CD4-positive, CD25-positive, alpha-beta regulatory T cell (primary cell): Measurements from ENCODE around the gene UNC5B. TPM values are rescaled to one million over a fixed set of nuclear protein-coding genes. Genes with fewer than 3 reads are reported as not detected.

Experiments
- ATAC-seq, 2 donors: fragments of 150-1000 bp; cut with Tn5 transposase; one replicate each; pipeline ENCODE4 v1.10.0; 2021; ENCODE audit warnings: low read depth in 2 of 2, moderate number of reproducible peaks in 2 of 2, moderate library complexity in 1 of 2
- DNase-seq, 3 donors: peaks; one replicate each; pipeline versions ENCODE4 v3.0.0 to v3.0.0-alpha.2; 2012 to 2022; ENCODE audit warnings: mixed read lengths in 1 of 3
- H3K27ac ChIP-seq: one replicate; pipeline ENCODE4 v1.7.0; 2013; ENCODE audit warnings: mild to moderate bottlenecking, low read length; ENCODE audit not compliant: insufficient read depth, poor library complexity, severe bottlenecking
- H3K27me3 ChIP-seq: one replicate; pipeline ENCODE4 v1.7.0; 2013; ENCODE audit warnings: low read length; ENCODE audit not compliant: control insufficient read depth, insufficient read depth
- H3K36me3 ChIP-seq: one replicate; pipeline ENCODE4 v1.7.0; 2013; ENCODE audit warnings: mild to moderate bottlenecking, low read length, moderate library complexity; ENCODE audit not compliant: control insufficient read depth, insufficient read depth
- H3K4me1 ChIP-seq: 2 replicates; pipeline ENCODE4 v1.7.0; 2013; ENCODE audit warnings: mild to moderate bottlenecking, low read length; ENCODE audit not compliant: insufficient read depth, control insufficient read depth, poor library complexity, severe bottlenecking
- H3K4me3 ChIP-seq: one replicate; pipeline ENCODE4 v1.7.0; 2013; ENCODE audit warnings: low read depth, mild to moderate bottlenecking, low read length, moderate library complexity
- H3K9me3 ChIP-seq, 2 experiments: 1 replicate in 1 of 2; 2 replicates in 1 of 2; pipeline ENCODE4 v1.7.0; 2013; ENCODE audit warnings: low read length in 2 of 2, mild to moderate bottlenecking in 1 of 2, moderate library complexity in 1 of 2; ENCODE audit not compliant: control insufficient read depth in 2 of 2
- H3K27ac Mint-ChIP-seq, 3 donors: one replicate each; pipeline ENCODE4 v1.8.0; 2020 to 2022; ENCODE audit warnings: mild to moderate bottlenecking in 3 of 3, mixed read lengths in 3 of 3, moderate library complexity in 2 of 3
- H3K27me3 Mint-ChIP-seq: one replicate; pipeline ENCODE4 v1.8.0; 2022; ENCODE audit warnings: mild to moderate bottlenecking, mixed read lengths
- H3K36me3 Mint-ChIP-seq: one replicate; pipeline ENCODE4 v1.8.0; 2020; ENCODE audit warnings: mixed read lengths
- H3K4me1 Mint-ChIP-seq, 4 donors: one replicate each; pipeline ENCODE4 v1.8.0; 2020 to 2022; ENCODE audit warnings: mixed read lengths in 4 of 4, mild to moderate bottlenecking in 1 of 4
- H3K4me3 Mint-ChIP-seq, 4 donors: one replicate each; pipeline ENCODE4 v1.8.0; 2020 to 2022; ENCODE audit warnings: mild to moderate bottlenecking in 4 of 4, mixed read lengths in 4 of 4, moderate library complexity in 3 of 4
- H3K9me3 Mint-ChIP-seq, 7 donors: one replicate each; pipeline ENCODE4 v1.8.0; 2020 to 2022; ENCODE audit warnings: mixed read lengths in 7 of 7, mild to moderate bottlenecking in 3 of 7, moderate library complexity in 2 of 7
- polyA plus RNA-seq, 4 donors: library from polyadenylated mRNA; unstranded; fragments of 300-500 nt; fragmentation: Illumina TruSeq; gene quantifications; one replicate each; pipeline ENCODE4 v1.2.3, GENCODE V29; 2021
- total RNA-seq: library from RNA; stranded (reverse); gene quantifications from one replicate; pipeline ENCODE4 v1.2.3, GENCODE V29; 2022

The UNC5B gene
- total and polyA plus RNA-seq, 5 donors from 2014 or later, result 0.07 TPM; not detected in 4

- H3K9me3 ChIP-seq, result no peaks in the 10 kb centered on the region
- ATAC-seq, result no peak
- DNase-seq, result no peak
- Mint-ChIP-seq H3K9me3 (no peaks in the 10 kb centered on the region), H3K4me3 (no peak overlapping the region), H3K36me3 (peaks cover 14% of the 10 kb centered on the region), H3K4me1 (peaks cover 0 to 2% (median 0%) of the 10 kb centered on the region in 4 donors), H3K27ac (peak overlapping the region in 1 of 3 donors; percentile 49), H3K27me3 (no peaks in the 10 kb centered on the region)
- H3K27me3 ChIP-seq, result no peaks in the 10 kb centered on the region
- peaks cover 3% of the 10 kb centered on the region for H3K36me3 ChIP-seq
- no peak overlapping the region for H3K4me3 ChIP-seq
- no peaks in the 10 kb centered on the region for H3K4me1 ChIP-seq
- H3K27ac ChIP-seq, result no peak overlapping the region
These were observed 131.0 kb downstream of the UNC5B start for GRCh38 chr10:71343392-71343773.

GRCh38 chr10:71344154-71344925, 132.0 kb downstream of the UNC5B start:
- peaks cover 0 to 2% (median 0%) of the 10 kb centered on the region in 4 donors for H3K4me1 Mint-ChIP-seq
- no peak overlapping the region for H3K4me3 ChIP-seq
- H3K9me3 Mint-ChIP-seq, result no peaks in the 10 kb centered on the region
- ATAC-seq (no peak), DNase-seq (no peak)
- H3K36me3 Mint-ChIP-seq, result peaks cover 17% of the 10 kb centered on the region
- no peak overlapping the region for H3K4me3 Mint-ChIP-seq
- H3K9me3 ChIP-seq, result no peaks in the 10 kb centered on the region
- H3K27me3 Mint-ChIP-seq, result no peaks in the 10 kb centered on the region
- no peak overlapping the region for H3K27ac ChIP-seq
- no peaks in the 10 kb centered on the region for H3K27me3 ChIP-seq
- H3K36me3 ChIP-seq, result peaks cover 3% of the 10 kb centered on the region
- H3K4me1 ChIP-seq, result no peaks in the 10 kb centered on the region
- H3K27ac Mint-ChIP-seq, result peak overlapping the region in 1 of 3 donors; percentile 30

- H3K27me3 Mint-ChIP-seq, result no peaks in the 10 kb centered on the region
- peak overlapping the region in 1 of 3 donors; percentile 30 for H3K27ac Mint-ChIP-seq
- no peaks in the 10 kb centered on the region for H3K27me3 ChIP-seq
- H3K36me3 Mint-ChIP-seq, result peaks cover 18% of the 10 kb centered on the region
- H3K4me3 ChIP-seq, result no peak overlapping the region
- H3K9me3 Mint-ChIP-seq, result no peaks in the 10 kb centered on the region
- H3K4me3 Mint-ChIP-seq, result no peak overlapping the region
- H3K27ac ChIP-seq, result no peak overlapping the region
- no peaks in the 10 kb centered on the region for H3K9me3 ChIP-seq
- no peaks in the 10 kb centered on the region for H3K4me1 ChIP-seq
- ATAC-seq, result no peak
- H3K4me1 Mint-ChIP-seq, result peaks cover 0 to 2% (median 0%) of the 10 kb centered on the region in 4 donors
- no peak for DNase-seq
- H3K36me3 ChIP-seq, result peaks cover 6% of the 10 kb centered on the region
These were observed 132.7 kb downstream of the UNC5B start for GRCh38 chr10:71344993-71345480.

GRCh38 chr10:71345694-71346093, 133.3 kb downstream of the UNC5B start:
- no peak for ATAC-seq

GRCh38 chr10:71346731-71347130, 134.4 kb downstream of the UNC5B start:
- Histone ChIP-seq H3K9me3 (no peaks in the 10 kb centered on the region), H3K4me3 (no peak overlapping the region), H3K4me1 (no peaks in the 10 kb centered on the region), H3K27me3 (no peaks in the 10 kb centered on the region), H3K36me3 (peaks cover 3% of the 10 kb centered on the region), H3K27ac (no peak overlapping the region)
- DNase-seq (no peak), ATAC-seq (no peak)
- Mint-ChIP-seq H3K36me3 (peaks cover 18% of the 10 kb centered on the region), H3K4me3 (no peak overlapping the region), H3K4me1 (peaks cover 0 to 2% (median 0%) of the 10 kb centered on the region in 4 donors), H3K27me3 (no peaks in the 10 kb centered on the region), H3K27ac (no peak overlapping the region), H3K9me3 (no peaks in the 10 kb centered on the region)

More at GRCh38 chr10:71345694-71346093, 133.3 kb downstream of the UNC5B start:
- H3K4me1 Mint-ChIP-seq, result peaks cover 0 to 2% (median 0%) of the 10 kb centered on the region in 4 donors
- no peaks in the 10 kb centered on the region for H3K9me3 Mint-ChIP-seq
- no peak for DNase-seq
- Histone ChIP-seq H3K36me3 (peaks cover 4% of the 10 kb centered on the region), H3K27me3 (no peaks in the 10 kb centered on the region), H3K4me3 (no peak overlapping the region), H3K4me1 (no peaks in the 10 kb centered on the region), H3K27ac (no peak overlapping the region), H3K9me3 (no peaks in the 10 kb centered on the region)
- H3K36me3 Mint-ChIP-seq, result peaks cover 17% of the 10 kb centered on the region
- H3K27me3 Mint-ChIP-seq, result no peaks in the 10 kb centered on the region
- H3K27ac Mint-ChIP-seq, result no peak overlapping the region
- no peak overlapping the region for H3K4me3 Mint-ChIP-seq

- no peaks in the 10 kb centered on the region for H3K9me3 Mint-ChIP-seq
- ATAC-seq, result no peak
- H3K27ac ChIP-seq, result no peak overlapping the region
- peaks cover 20% of the 10 kb centered on the region for H3K36me3 Mint-ChIP-seq
- DNase-seq, result no peak
- no peak overlapping the region for H3K4me3 ChIP-seq
- H3K27me3 Mint-ChIP-seq, result no peaks in the 10 kb centered on the region
- H3K27ac Mint-ChIP-seq, result no peak overlapping the region
- no peaks in the 10 kb centered on the region for H3K27me3 ChIP-seq
- H3K36me3 ChIP-seq, result peaks cover 3% of the 10 kb centered on the region
- H3K4me3 Mint-ChIP-seq, result no peak overlapping the region
- H3K4me1 Mint-ChIP-seq, result peaks cover 0 to 2% (median 0%) of the 10 kb centered on the region in 4 donors
- no peaks in the 10 kb centered on the region for H3K9me3 ChIP-seq
- no peaks in the 10 kb centered on the region for H3K4me1 ChIP-seq
These were observed 135.4 kb downstream of the UNC5B start for GRCh38 chr10:71347587-71348395.

- Mint-ChIP-seq H3K4me3 (peak overlapping the region in 1 of 4 donors; percentile 79), H3K36me3 (peaks cover 20% of the 10 kb centered on the region), H3K9me3 (no peaks in the 10 kb centered on the region), H3K27me3 (no peaks in the 10 kb centered on the region), H3K4me1 (peaks cover 0 to 2% (median 0%) of the 10 kb centered on the region in 4 donors), H3K27ac (no peak overlapping the region)
- H3K9me3 ChIP-seq, result no peaks in the 10 kb centered on the region
- no peak overlapping the region for H3K27ac ChIP-seq
- no peak for ATAC-seq
- H3K36me3 ChIP-seq, result peaks cover 3% of the 10 kb centered on the region
- no peak for DNase-seq
- H3K4me1 ChIP-seq, result no peaks in the 10 kb centered on the region
- H3K27me3 ChIP-seq, result no peaks in the 10 kb centered on the region
- no peak overlapping the region for H3K4me3 ChIP-seq
These were observed 136.5 kb downstream of the UNC5B start for GRCh38 chr10:71348850-71349249.
